Type B pancreatic cell (in vitro differentiated cells): ENCODE results near the gene POU6F1. TPM values are rescaled to one million over a fixed set of nuclear protein-coding genes. Genes with fewer than 3 reads are reported as not detected.

Experiments
- DNase-seq: peaks from one replicate; pipeline ENCODE4 v3.0.0; 2021; ENCODE audit warnings: mixed read lengths; ENCODE audit not compliant: unreplicated experiment; ENCODE audit errors: extremely low spot score
- H3K27ac Mint-ChIP-seq: 2 replicates; pipeline ENCODE4 v1.8.0; 2021; ENCODE audit warnings: mild to moderate bottlenecking, mixed read lengths
- H3K27me3 Mint-ChIP-seq: 2 replicates; pipeline ENCODE4 v1.8.0; 2021; ENCODE audit warnings: mixed read lengths
- H3K36me3 Mint-ChIP-seq: 2 replicates; pipeline ENCODE4 v1.8.0; 2021; ENCODE audit warnings: mixed read lengths
- H3K4me1 Mint-ChIP-seq: one replicate; pipeline ENCODE4 v1.8.0; 2021; ENCODE audit warnings: mixed read lengths; ENCODE audit not compliant: unreplicated experiment
- H3K4me3 Mint-ChIP-seq: 2 replicates; pipeline ENCODE4 v1.8.0; 2021; ENCODE audit warnings: mild to moderate bottlenecking, mixed read lengths
- H3K9me3 Mint-ChIP-seq: 2 replicates; pipeline ENCODE4 v1.8.0; 2021; ENCODE audit warnings: mixed read lengths
- total RNA-seq: library from RNA; stranded (reverse); gene quantifications from 2 replicates; pipeline ENCODE4 v1.2.1, GENCODE V29; 2021; ENCODE audit warnings: low replicate concordance
- TF ChIP-seq, protein P1 (sequence below): fragments of 200-600 bp; sonication (generic); conservative IDR thresholded peaks from 2 replicates; pipeline ENCODE4 v1.5.0; 2021; ENCODE audit warnings: antibody characterized with exemption, mild to moderate bottlenecking

POU6F1 gene
- total RNA-seq, 1 donor from 2014 or later, result 6.6 TPM

DNA sequence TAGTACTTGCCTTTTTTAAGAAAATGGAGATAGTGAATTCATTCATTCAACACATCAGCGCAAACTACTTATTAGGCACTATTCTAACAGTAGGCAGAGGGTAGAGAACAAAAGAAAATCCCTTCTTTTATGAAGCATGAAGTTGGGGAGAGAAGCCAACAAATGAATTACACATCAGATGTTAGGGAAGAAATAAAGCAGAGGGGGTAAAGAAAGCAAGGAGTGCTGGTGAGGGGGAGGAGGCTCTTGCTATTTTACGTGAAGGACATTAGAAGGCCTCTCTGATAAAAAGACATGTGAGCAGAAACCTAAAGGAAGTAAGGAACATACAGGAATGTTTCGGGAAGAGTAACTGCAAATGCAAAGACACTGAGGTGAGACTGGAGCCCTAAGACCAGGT is 67.1 kb downstream of the POU6F1 start:
- Mint-ChIP-seq H3K4me1 (no peaks in the 10 kb centered on the region), H3K36me3 (peaks cover 4% of the 10 kb centered on the region), H3K27me3 (no peaks in the 10 kb centered on the region), H3K4me3 (no peak overlapping the region), H3K9me3 (no peaks in the 10 kb centered on the region), H3K27ac (no peak overlapping the region)
- DNase-seq, result no peak
- TF ChIP-seq, protein P1, sequence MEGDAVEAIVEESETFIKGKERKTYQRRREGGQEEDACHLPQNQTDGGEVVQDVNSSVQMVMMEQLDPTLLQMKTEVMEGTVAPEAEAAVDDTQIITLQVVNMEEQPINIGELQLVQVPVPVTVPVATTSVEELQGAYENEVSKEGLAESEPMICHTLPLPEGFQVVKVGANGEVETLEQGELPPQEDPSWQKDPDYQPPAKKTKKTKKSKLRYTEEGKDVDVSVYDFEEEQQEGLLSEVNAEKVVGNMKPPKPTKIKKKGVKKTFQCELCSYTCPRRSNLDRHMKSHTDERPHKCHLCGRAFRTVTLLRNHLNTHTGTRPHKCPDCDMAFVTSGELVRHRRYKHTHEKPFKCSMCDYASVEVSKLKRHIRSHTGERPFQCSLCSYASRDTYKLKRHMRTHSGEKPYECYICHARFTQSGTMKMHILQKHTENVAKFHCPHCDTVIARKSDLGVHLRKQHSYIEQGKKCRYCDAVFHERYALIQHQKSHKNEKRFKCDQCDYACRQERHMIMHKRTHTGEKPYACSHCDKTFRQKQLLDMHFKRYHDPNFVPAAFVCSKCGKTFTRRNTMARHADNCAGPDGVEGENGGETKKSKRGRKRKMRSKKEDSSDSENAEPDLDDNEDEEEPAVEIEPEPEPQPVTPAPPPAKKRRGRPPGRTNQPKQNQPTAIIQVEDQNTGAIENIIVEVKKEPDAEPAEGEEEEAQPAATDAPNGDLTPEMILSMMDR, result no peak

DNA sequence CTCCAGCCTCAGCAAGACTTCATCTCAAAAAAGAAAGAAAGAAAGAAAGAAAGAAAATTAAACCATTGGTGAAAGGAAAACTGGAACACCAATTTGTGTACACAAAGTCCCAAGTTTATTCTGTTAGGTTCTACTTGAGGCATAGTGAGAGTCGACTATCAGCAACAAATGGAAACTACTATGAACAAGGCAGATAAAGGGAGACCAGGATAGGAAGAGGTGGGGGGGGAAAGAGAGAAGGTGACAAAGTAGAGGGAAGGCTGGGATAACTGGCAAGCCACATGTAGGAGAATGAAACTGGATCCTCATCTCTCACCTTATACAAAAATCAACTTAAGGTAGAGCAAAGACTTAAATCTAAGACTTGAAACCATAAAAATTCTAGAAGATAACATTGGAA is 70.6 kb downstream of the POU6F1 start:
- TF ChIP-seq, protein P1, result no peak
- Mint-ChIP-seq H3K4me3 (no peak overlapping the region), H3K4me1 (no peaks in the 10 kb centered on the region), H3K27me3 (no peaks in the 10 kb centered on the region), H3K27ac (no peak overlapping the region), H3K36me3 (peaks cover 14% of the 10 kb centered on the region), H3K9me3 (no peaks in the 10 kb centered on the region)
- no peak for DNase-seq

DNA sequence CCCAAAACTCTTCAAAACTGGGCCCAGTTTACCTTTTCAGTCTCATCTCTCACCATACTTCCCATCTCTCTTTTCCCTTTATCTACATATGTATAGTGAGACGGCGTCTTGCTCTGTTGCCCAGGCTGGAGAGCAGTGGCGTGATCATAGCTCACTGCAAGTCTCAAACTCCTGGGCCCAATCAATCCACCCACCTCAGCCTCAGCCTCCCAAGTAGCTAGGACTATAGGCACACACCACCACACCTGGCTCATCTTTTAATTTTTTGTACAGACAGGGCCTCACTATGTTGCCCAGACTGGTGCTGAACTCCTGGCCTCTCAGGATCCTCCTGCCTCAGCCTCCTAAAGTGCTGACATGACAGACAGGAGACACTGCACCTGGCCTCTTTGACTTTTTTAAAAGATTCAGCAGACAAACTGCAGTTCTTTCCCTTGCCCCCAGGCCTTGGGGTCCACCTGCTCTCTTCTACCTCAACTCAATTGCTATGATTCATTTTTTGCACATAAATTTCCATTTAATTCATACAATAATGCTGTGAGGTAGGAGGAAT is 78.5 kb downstream of the POU6F1 start:
- no peaks in the 10 kb centered on the region for H3K4me1 Mint-ChIP-seq
- no peaks in the 10 kb centered on the region for H3K27me3 Mint-ChIP-seq
- H3K27ac Mint-ChIP-seq, result no peak overlapping the region

More for the DNA sequence above, 78.5 kb downstream of the POU6F1 start:
- no peak overlapping the region for H3K4me3 Mint-ChIP-seq
- no peak for DNase-seq
- no peaks in the 10 kb centered on the region for H3K9me3 Mint-ChIP-seq
- TF ChIP-seq, protein P1, result no peak
- peaks cover 8% of the 10 kb centered on the region for H3K36me3 Mint-ChIP-seq

Other genes with a start within 250 kb of the POU6F1 start
- 56.3 and 62.9 TPM in 2 replicates for gene SLC11A2, start 191.7 kb downstream of the POU6F1 start, total RNA-seq
- gene LETMD1, start 169.7 kb downstream of the POU6F1 start, total RNA-seq, result 67.8 and 68.7 TPM in 2 replicates
- gene CSRNP2, start 134.5 kb downstream of the POU6F1 start, total RNA-seq, result 32.1 and 55.5 TPM in 2 replicates
- 31.7 and 40.7 TPM in 2 replicates for gene TFCP2, start 44.9 kb downstream of the POU6F1 start, total RNA-seq
- 89.0 and 149 TPM in 2 replicates for gene DAZAP2, start 20.8 kb upstream of the POU6F1 start, total RNA-seq
- 35.5 and 80.7 TPM in 2 replicates for gene SMAGP, start 52.4 kb upstream of the POU6F1 start, total RNA-seq
- gene BIN2, start 106.1 kb upstream of the POU6F1 start, total RNA-seq, result 0.19 TPM in 1 of 2 replicates, not detected in the other
- not detected in 2 replicates for gene CELA1, start 128.6 kb upstream of the POU6F1 start, total RNA-seq
- 17.2 and 87.4 TPM in 2 replicates for gene GALNT6, start 173.3 kb upstream of the POU6F1 start, total RNA-seq
- 14.0 and 18.5 TPM in 2 replicates for gene SLC4A8, start 206.8 kb upstream of the POU6F1 start, total RNA-seq